ENCODE data around the gene CUX1. TPM values are rescaled to one million over a fixed set of nuclear protein-coding genes. Genes with fewer than 3 reads are reported as not detected.
"Not testable (repeated sequence)": the region's sequence is repeated elsewhere in the genome, so short reads cannot be mapped to it uniquely, and the experiment has no call there.

CUX1 gene
- total RNA-seq, 1 experiment from 2014 or later = 30.3 TPM

DNA sequence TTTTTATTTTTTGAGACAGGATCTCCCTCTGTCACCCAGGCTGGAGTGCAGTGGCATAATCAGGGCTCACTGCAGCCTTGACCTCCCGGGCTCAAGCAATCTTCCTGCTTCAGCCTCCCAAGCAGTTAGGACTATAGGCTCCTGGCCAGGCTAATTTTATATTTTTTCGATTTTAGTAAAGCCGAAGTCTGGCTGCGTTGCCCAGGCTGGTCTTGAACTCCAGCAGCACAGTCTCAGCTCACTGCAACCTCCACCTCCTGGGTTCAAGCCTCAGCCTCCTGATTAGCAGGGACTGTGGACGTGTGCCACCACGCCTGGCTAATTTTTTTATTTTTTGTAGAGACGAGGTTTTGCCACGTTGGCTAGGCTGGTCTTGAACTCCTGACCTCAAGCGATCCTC, 225.4 kb downstream of the CUX1 start:
- not testable (repeated sequence) for DNase-seq (ENCODE audit: low read depth)

GRCh38 chr7:102044641-102044983, 227.2 kb downstream of the CUX1 start:
- DNase-seq (ENCODE audit: low read depth) = no peak

DNA sequence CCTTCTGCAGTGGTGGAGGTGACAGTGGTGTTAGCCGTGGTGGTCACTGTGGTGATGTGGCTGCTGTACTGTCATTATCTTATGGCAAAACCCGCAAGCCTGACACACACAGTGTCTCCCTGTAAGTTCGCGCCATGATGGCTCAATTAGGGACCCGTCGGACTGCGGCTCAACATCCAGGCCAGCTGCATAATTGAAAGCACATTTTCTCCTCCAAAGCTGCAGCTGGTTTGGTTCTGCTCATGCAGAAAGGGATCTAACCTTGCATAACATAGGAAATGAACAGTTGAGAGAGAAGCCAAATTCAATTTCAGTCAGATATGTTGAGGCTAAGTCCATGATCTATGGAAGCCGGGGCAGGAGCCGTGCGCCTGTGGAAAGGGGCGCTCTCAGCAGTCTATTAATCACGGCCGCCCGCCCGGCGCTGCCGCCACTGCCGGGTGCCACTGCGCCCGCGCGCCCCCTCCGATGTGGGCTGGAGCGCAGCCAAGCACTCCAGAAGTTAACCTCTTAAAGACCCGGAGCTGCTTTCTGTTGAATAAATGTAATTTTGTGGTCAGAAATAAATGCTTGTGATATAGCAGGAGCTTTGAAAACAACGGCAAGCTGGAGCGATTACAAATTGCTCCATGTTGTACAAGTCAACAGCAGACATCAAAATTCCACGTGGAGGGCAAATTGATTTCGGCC, 227.7 kb downstream of the CUX1 start:
- peak; percentile 86 for DNase-seq (ENCODE audit: low read depth)

DNA sequence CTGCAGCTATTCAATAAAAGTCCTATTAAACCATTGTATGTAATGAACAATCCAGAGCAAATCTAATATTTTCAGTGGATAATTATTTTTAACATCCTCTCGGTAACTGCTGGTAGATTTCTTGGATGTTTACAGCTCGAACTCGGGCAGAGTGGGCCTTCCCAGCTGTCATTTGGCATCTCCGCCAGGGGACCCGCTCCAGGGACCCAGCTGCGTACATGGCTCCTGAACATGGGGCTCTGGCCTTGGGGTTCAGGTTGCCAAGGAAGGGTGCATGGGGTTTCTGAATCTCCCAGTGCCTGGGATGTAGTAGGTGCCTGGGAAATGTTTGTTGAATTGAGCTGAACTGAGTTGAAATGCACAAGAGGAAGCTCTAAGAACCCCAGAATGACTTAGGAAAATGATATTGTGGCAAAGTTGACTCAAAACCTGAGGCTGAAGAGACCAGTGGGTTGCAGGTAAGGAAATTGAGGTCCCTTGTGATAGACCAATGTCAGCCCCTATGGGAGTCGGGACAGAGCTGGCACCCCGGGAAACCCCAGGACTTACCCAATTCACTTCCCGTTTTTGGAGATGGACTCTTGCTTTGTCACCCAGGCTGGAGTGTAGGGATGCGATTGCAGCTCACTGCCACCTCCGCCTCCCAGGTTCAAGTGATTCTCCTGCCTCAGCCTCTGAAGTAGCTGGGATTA, 228.4 kb downstream of the CUX1 start:
- no peak for DNase-seq (ENCODE audit: low read depth)

DNA sequence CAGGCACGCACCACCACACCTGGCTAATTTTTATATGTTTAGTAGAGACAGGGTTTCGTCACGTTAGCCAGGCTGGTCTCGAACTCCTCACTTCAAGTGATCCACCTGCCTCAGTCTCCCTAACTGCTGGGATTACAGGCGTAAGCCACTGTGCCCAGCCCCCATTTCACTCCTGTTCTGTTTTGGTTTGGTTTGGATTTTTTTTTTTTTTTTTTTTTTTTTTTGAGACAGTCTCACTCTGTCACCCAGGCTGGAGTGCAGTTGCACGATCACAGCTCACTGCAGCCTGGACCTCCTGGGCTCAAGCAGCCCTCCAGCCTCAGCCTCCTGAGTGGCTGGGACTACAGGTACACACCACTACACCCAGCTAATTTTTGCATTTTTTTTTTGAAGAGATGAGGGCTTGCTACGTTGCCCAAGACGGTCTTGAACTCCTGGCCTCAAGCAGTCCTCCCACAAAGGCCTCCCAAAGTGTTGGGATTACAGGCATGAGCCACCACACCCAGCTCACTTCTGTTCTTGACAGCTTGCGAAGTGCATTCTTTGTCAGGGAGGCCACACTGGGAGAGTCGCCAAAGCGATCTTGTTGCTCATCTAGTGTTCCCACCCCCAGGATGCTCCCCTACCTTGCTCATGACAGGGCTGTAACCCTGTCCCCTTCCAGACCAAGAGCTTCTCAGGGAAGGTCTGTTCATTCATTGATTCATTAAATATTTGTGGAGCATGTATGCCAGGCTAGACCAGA, 229.1 kb downstream of the CUX1 start:
- DNase-seq (ENCODE audit: low read depth) = no peak

DNA sequence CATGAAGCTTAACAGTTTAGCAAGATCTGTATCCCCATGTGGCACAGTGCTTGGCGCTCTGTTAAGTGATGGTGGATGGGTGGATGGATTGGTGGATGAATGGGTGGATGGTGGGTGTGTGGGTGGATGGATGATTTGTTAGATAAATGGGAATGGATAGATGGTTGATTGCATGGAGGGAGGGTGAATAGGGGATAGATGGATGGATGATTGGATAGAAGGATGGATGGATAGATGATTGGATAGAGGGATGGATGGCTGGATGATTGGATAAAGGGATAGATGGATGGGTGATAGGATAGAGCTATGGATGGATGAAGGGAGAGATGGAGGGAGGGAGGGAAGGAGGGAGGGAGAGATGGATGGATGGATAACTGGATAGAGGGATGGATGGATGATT, 229.7 kb downstream of the CUX1 start:
- DNase-seq (ENCODE audit: low read depth) = no peak

GRCh38 chr7:102049765-102050164, 232.3 kb downstream of the CUX1 start:
- no peak for DNase-seq (ENCODE audit: low read depth)

GRCh38 chr7:102050864-102051460, 233.5 kb downstream of the CUX1 start:
- DNase-seq (ENCODE audit: low read depth) = no peak

GRCh38 chr7:102051736-102052135, 234.3 kb downstream of the CUX1 start:
- DNase-seq (ENCODE audit: low read depth) = not testable (repeated sequence)

DNA sequence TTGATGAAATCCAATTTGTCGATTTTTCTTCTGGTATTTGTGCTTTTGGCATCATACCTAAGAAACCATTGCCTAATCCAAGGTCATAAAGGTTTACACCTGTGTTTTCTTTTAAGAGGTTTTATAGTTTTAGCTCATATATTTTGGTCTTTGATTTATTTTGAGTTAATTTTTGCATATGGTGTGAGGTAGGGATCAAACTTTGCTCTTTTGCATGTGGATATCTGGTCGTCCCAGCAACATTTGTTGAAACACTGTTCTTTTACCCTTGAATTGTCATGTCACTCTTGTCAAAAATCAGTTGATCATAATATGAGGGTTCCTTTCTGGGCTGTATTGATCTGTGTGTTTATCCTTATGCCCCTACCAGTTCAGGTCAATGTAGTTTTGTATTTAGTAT, 236.7 kb downstream of the CUX1 start:
- no peak for DNase-seq (ENCODE audit: low read depth)

DNA sequence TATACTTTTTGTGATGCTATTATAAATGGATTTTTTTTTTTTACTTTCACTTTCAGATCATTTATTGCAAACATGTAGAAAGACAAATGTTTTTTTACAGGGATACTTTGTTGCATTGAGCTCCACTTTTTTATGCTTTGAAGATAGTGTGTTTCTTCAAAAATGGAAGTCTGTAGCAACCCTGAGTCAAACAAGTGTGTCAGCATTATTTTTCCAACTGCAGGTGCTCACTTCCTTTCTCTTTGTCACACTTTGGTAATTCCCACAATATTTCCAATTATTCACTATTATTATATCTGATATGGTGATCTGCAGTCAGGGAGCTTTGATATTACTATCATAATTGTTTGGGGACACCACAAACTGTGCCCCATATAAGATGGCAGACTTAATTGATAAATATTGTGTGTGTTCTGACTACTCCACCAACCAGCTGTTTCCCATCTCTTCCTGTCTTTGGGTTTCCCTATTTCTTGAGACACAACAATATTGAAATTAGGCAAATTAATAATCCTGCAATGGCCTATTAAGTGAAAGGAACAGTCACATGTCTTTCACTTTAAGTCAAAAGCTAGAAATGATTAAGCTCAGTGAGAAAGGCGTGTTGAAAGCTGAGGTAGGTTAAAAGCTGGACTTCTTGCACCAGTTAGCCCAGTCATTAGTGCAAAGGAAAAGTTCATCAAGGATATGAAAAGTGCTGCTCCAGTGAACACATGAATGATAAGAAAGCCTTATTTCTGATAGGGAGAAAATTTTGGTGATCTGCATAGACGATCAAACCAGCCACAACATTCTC, 238.0 kb downstream of the CUX1 start:
- DNase-seq (ENCODE audit: low read depth) = no peak

GRCh38 chr7:102059524-102059923, 242.1 kb downstream of the CUX1 start:
- DNase-seq (ENCODE audit: low read depth) = no peak

DNA sequence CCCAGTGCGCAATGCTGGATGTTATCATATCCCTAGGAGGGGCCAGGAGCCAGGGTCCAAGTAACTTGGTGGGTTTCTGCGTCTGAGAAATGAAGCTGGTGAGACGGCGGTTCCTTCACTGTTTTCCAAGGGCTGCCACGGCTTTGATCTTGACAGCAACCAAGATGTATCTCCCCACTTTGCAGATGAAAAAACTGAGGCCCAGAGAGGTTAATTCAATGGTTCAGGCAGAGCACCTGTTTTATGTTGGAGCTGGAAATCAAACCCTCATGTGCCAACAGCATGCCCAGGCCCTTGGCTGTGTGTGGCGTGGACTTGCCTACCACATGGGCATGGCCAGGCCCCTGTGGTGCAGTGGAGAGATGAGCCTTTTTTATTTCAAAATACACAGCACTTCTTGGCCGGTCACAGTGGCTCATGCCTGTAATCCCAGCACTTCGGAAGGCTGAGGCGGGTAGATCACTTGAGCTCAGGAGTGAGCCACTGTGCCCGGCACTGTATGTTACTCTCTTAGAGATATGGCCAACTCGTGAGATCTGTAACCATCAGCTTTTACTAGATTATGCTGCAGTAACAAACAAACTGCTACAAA, 244.0 kb downstream of the CUX1 start:
- no peak for DNase-seq (ENCODE audit: low read depth)

DNA sequence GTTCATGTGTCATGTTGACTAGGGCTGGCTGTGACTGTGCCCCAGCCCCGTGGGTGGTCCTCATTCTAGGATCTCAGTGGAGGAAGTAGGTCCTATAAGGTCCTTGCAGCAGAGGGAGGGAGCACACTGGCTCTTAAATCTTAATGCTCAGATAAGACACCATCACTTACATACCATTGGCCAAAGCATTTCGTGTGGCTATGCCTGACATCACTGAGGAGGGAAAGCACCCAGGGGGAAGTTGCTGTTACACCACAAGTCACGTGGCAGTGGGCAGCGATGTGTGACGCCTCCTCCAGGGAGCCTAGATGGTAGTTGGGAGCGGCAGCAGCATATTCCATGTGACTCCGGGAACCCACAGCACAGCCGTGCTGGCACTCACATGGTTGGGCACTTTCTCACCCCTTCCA, 244.6 kb downstream of the CUX1 start:
- DNase-seq (ENCODE audit: low read depth) = peak; percentile 67

GRCh38 chr7:102063690-102064180, 246.3 kb downstream of the CUX1 start:
- DNase-seq (ENCODE audit: low read depth) = peak; percentile 94

DNA sequence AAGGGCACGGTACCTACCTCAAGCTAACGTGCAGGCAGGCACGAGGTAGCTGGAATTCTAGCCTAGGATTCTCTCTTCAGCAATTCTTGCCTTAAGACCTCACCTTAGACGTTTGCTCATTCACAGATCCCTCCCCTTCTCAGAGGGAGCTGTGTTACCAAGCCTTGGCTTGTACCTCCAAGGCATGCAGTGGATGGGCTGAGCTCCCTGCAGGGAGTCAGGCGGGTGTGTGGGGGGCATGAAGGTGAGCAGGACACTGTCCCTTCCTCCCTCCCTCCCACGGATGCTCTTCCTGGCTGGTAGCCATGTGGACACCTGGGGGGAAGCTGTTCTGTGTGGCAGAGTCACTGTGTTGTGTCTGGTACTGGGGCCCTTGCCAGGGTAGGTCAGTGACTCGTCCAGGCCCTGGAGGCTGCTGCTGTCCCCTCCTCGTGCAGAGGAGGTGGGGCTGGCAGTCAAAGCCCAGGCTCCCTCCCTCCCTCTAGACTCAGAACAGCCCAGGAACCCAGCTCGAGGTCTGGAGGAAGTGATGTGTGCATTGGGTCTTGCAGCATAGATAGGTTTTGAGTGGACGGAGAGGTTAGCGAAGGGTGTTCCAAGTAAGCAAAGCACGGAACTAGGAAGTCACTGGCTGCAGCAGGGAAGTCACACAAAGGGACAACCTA, 247.1 kb downstream of the CUX1 start:
- DNase-seq (ENCODE audit: low read depth) = peak; percentile 55

DNA sequence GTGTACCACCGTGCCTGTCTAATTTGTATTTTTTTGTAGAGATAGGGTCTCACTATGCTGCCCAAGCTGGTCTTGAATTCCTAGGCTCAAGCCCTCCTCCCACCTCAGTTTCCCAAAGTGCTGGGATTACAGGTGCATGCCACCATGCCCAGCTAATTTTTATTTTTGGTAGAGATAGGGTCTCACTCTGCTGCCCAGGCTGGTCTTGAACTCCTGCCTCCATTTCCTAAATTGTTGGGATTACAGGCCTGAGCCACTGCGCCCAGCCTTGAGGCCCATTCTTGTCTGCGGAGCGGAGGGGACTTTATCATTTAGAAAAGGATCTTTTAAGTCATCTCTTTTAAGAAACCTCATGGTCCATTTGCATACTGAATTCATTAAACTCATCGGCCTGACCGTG, 247.8 kb downstream of the CUX1 start:
- no peak for DNase-seq (ENCODE audit: low read depth)

DNA sequence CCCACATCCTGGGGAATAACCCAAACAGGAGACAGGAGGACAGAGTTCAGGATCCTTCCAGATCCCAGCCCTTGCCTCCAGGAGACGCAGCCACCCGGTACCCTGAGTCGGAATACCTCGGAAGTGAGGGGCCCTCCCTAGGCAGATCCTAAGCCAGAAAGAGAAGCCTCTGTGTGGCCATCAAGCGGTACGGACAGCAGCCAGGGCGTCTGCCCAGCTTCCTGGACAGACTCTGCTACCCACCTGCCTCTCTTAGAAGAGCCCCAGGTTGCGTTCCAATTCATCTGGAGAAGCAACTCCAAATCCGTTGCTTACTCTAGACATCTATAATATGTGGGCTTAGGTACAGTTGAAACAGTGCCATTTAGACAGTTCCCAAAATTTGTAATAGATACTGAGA, 249.1 kb downstream of the CUX1 start:
- no peak for DNase-seq (ENCODE audit: low read depth)

GRCh38 chr7:102068846-102069245, 251.4 kb downstream of the CUX1 start:
- no peak for DNase-seq (ENCODE audit: low read depth)

DNA sequence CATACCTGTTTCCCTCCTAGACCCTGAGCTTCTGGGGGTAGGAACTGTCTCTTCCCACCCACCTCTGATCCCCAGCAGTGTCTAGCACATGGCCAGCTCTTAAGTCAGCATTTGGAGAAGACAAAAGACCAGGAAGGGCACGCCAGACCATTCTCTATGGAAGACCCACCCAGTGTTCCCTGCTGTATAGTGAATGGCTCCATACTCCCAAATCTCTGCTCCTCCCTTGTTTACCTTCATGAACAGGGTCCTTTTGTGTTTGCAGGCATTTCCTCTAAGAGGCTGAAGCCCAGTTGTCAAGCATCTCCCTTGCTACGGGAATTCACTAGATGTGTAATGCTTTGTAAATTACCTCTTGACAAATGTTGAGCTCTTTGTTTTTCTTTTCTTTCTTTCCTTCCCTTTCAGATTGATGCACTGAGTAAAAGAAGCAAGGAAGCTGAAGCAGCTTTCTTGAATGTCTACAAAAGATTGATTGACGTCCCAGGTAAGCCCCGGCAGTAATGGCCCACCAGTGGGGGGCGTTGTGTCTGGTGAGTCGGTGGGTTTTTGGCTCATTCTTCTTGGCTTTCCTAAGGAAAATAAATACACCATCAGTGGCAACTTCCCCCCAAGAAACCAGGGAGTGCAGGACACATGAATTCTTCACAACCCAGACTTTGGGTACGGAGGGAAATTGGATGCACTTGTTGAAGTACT, 252.7 kb downstream of the CUX1 start:
- no peak for DNase-seq (ENCODE audit: low read depth)

Measured in Daoy (cell line).